HG02943 (cell line): ENCODE results near the gene VIL1.

ENCODE experiments used
- ATAC-seq: cut with Tn5 transposase; IDR thresholded peaks from one replicate; pipeline ENCODE4 v1.9.1; 2021; ENCODE audit warnings: mild to moderate bottlenecking, low read depth, moderate library complexity; ENCODE audit not compliant: unreplicated experiment

Gene VIL1

GRCh38 chr2:218435003-218435982 lies 16.4 kb downstream of the VIL1 start:
- no peak for ATAC-seq

GRCh38 chr2:218436992-218437391 lies 18.1 kb downstream of the VIL1 start:
- ATAC-seq, result no peak

- no peak for ATAC-seq
Observed at GRCh38 chr2:218437969-218438368, 19.0 kb downstream of the VIL1 start.

GRCh38 chr2:218438596-218438995 lies 19.7 kb downstream of the VIL1 start:
- no peak for ATAC-seq

- ATAC-seq, result no peak
Observed at GRCh38 chr2:218444692-218445357, 25.9 kb downstream of the VIL1 start.

- no peak for ATAC-seq
Observed at GRCh38 chr2:218445602-218446001, 26.7 kb downstream of the VIL1 start.

GRCh38 chr2:218446547-218446946 lies 27.6 kb downstream of the VIL1 start:
- ATAC-seq, result no peak

GRCh38 chr2:218447072-218447471 lies 28.1 kb downstream of the VIL1 start:
- no peak for ATAC-seq

- no peak for ATAC-seq
Observed at GRCh38 chr2:218448934-218449333, 30.0 kb downstream of the VIL1 start.

- ATAC-seq, result no peak
Observed at GRCh38 chr2:218452079-218452478, 33.2 kb downstream of the VIL1 start.

GRCh38 chr2:218456849-218457248 lies 37.9 kb downstream of the VIL1 start:
- no peak for ATAC-seq

- no peak for ATAC-seq
Observed at GRCh38 chr2:218458598-218458997, 39.7 kb downstream of the VIL1 start.

- ATAC-seq, result no peak
Observed at GRCh38 chr2:218465987-218466633, 47.2 kb downstream of the VIL1 start.

- no peak for ATAC-seq
Observed at GRCh38 chr2:218470448-218470847, 51.5 kb downstream of the VIL1 start.

GRCh38 chr2:218471036-218471435 lies 52.1 kb downstream of the VIL1 start:
- ATAC-seq, result no peak

GRCh38 chr2:218471982-218472381 lies 53.1 kb downstream of the VIL1 start:
- no peak for ATAC-seq

GRCh38 chr2:218472988-218473387 lies 54.1 kb downstream of the VIL1 start:
- no peak for ATAC-seq

- ATAC-seq, result no peak
Observed at GRCh38 chr2:218474527-218474926, 55.6 kb downstream of the VIL1 start.

- no peak for ATAC-seq
Observed at GRCh38 chr2:218476676-218477075, 57.8 kb downstream of the VIL1 start.

GRCh38 chr2:218477247-218477646 lies 58.3 kb downstream of the VIL1 start:
- no peak for ATAC-seq

- ATAC-seq, result no peak
Observed at GRCh38 chr2:218478544-218478943, 59.6 kb downstream of the VIL1 start.
